Measurements from ENCODE around the gene NPAT.

NPAT gene

GRCh38 chr11:108198833-108199232 is 23.6 kb downstream of the NPAT start:
- TF ChIP-seq, protein P1, sequence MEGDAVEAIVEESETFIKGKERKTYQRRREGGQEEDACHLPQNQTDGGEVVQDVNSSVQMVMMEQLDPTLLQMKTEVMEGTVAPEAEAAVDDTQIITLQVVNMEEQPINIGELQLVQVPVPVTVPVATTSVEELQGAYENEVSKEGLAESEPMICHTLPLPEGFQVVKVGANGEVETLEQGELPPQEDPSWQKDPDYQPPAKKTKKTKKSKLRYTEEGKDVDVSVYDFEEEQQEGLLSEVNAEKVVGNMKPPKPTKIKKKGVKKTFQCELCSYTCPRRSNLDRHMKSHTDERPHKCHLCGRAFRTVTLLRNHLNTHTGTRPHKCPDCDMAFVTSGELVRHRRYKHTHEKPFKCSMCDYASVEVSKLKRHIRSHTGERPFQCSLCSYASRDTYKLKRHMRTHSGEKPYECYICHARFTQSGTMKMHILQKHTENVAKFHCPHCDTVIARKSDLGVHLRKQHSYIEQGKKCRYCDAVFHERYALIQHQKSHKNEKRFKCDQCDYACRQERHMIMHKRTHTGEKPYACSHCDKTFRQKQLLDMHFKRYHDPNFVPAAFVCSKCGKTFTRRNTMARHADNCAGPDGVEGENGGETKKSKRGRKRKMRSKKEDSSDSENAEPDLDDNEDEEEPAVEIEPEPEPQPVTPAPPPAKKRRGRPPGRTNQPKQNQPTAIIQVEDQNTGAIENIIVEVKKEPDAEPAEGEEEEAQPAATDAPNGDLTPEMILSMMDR (IDR thresholded peaks at IDR 0.05; ENCODE audit: low read depth, low read length, missing control alignments), result no peak
- in situ Hi-C loops (cut with HindIII; ENCODE audit: low pct_ligation_motif_present, low sequenced_read_pairs), result no loop called here
- DNase-seq, result no peak
- Histone ChIP-seq H3K27me3 (replicated peaks) (no peaks in the 10 kb centered on the region), H3K27ac (no peak overlapping the region), H3K4me3 (ENCODE audit: low read depth, low read length) (no peak overlapping the region), H3K36me3 (replicated peaks) (no peaks in the 10 kb centered on the region)

DNA sequence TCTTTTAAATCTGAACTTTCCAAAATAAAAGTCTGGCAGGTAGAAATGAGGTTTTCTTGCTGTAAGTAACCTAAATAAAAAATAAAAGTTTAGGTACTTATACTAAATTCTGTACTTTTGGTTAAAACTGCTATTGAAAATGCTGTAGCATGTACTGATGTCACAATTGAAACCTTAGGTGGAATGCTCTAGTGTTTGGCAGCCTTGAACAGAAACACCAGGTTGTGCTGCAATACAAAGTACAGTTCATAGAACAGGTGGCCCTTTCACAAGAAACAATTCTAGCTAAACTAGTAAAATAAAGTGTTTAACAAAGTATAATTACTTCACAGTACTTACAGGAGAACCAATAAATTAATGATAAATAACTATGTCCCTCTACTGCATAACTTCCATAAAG is 25.1 kb downstream of the NPAT start:
- H3K4me3 ChIP-seq (ENCODE audit: low read depth, low read length), result no peak overlapping the region
- no peaks in the 10 kb centered on the region for H3K27me3 ChIP-seq (replicated peaks)
- DNase-seq, result no peak
- H3K36me3 ChIP-seq (replicated peaks), result no peaks in the 10 kb centered on the region
- TF ChIP-seq, protein P1 (IDR thresholded peaks at IDR 0.05; ENCODE audit: low read depth, low read length, missing control alignments), result no peak
- no peak overlapping the region for H3K27ac ChIP-seq
- in situ Hi-C loops (cut with HindIII; ENCODE audit: low pct_ligation_motif_present, low sequenced_read_pairs), result no loop called here

GRCh38 chr11:108196901-108197300 is 25.5 kb downstream of the NPAT start:
- peaks cover 3% of the 10 kb centered on the region for H3K36me3 ChIP-seq (replicated peaks)
- no peak for DNase-seq
- no peak overlapping the region for H3K4me3 ChIP-seq (ENCODE audit: low read depth, low read length)
- H3K27me3 ChIP-seq (replicated peaks), result no peaks in the 10 kb centered on the region
- TF ChIP-seq, protein P1 (IDR thresholded peaks at IDR 0.05; ENCODE audit: low read depth, low read length, missing control alignments), result no peak
- H3K27ac ChIP-seq, result no peak overlapping the region
- in situ Hi-C loops (cut with HindIII; ENCODE audit: low pct_ligation_motif_present, low sequenced_read_pairs), result no loop called here

DNA sequence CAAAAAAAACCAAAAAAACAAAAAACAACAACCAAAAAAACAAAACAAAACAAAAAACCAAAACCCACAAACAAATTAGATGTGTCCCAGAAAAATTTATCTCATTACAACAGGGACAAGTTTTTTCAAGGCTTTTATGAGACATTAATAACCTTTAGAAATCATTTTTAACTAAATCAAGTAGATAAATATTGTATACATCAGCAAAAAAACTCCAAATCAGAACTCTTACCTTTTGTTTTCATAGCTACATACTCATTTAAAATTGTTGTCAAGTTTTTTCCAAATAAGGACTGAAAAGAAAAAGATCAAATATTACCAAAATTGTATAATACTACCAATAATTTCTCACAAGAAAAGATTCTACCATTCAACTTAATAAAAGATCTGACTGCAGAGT is 28.7 kb downstream of the NPAT start:
- H3K27ac ChIP-seq, result no peak overlapping the region
- H3K27me3 ChIP-seq (replicated peaks), result no peaks in the 10 kb centered on the region
- no peak overlapping the region for H3K4me3 ChIP-seq (ENCODE audit: low read depth, low read length)
- TF ChIP-seq, protein P1 (IDR thresholded peaks at IDR 0.05; ENCODE audit: low read depth, low read length, missing control alignments), result no peak
- no peak for DNase-seq
- peaks cover 9% of the 10 kb centered on the region for H3K36me3 ChIP-seq (replicated peaks)
- in situ Hi-C loops (cut with HindIII; ENCODE audit: low pct_ligation_motif_present, low sequenced_read_pairs), result no loop called here

GRCh38 chr11:108177570-108177969 is 44.9 kb downstream of the NPAT start:
- no peak for DNase-seq
- no peak overlapping the region for H3K27ac ChIP-seq
- H3K4me3 ChIP-seq (ENCODE audit: low read depth, low read length), result no peak overlapping the region
- H3K27me3 ChIP-seq (replicated peaks), result no peaks in the 10 kb centered on the region
- H3K36me3 ChIP-seq (replicated peaks), result peaks cover 8% of the 10 kb centered on the region
- TF ChIP-seq, protein P1 (IDR thresholded peaks at IDR 0.05; ENCODE audit: low read depth, low read length, missing control alignments), result no peak
- in situ Hi-C loops (cut with HindIII; ENCODE audit: low pct_ligation_motif_present, low sequenced_read_pairs), result no loop called here

DNA sequence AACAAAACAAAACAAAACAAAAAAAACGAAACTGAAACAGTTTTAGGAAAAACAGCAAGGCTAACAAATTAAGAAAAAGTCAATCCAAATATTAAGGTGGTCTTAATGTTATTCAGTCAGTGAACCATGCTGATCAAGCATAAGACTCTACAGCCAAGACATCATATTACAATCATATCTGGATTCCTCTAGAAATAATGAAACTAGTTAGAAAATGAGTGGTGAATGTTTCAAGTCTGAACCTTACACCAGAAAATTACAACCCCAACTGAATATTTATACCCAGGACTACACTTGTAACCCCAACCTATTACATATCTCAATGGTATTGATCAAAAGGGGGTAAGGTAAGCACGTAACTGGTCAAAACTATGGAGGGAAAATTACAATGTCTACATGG is 52.3 kb downstream of the NPAT start:
- in situ Hi-C loops (cut with HindIII; ENCODE audit: low pct_ligation_motif_present, low sequenced_read_pairs), result no loop called here
- no peak overlapping the region for H3K27ac ChIP-seq
- peaks cover 20% of the 10 kb centered on the region for H3K36me3 ChIP-seq (replicated peaks)
- no peak overlapping the region for H3K4me3 ChIP-seq (ENCODE audit: low read depth, low read length)
- TF ChIP-seq, protein P1 (IDR thresholded peaks at IDR 0.05; ENCODE audit: low read depth, low read length, missing control alignments), result no peak
- H3K27me3 ChIP-seq (replicated peaks), result no peaks in the 10 kb centered on the region
- DNase-seq, result no peak
